ENCODE results near the gene FBXO28.

Gene FBXO28

DNA sequence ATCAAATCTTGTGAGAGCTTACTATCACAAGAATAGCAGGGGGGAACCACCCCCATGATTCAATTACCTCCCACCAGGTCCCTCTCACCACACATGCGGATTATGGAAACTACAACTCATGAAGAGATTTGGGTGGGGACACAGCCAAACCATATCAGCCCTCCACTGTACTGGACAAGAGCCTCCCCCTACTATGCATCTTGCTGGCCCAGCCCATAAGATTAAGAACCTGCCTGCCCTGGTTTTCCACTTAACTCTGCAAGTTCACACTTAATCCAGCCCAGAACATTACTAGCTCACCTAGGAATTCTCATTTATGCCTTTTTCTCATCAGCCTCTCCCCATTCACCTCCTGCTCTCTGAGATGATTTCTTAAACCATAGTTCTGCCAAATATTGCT, 18.0 kb upstream of the FBXO28 start:
- no peak for DNase-seq

DNA sequence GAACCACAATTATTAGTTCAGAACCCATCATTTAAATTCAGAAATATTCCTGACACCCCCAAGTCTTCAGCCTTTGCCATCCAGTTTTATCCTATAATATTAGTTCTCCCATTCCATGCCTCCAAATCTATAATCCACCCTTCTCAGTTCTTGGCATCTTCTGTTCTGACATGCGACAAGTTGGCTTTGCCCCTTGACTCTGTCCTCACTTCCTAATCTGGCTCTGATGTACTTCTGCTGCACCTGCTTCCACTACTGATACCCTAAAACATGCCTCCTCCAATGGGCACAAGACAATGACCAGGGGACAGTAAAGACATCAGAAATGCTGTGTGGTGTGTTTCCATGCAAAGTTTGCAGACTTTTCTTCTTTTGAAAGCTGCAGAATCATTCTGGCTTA, 17.1 kb upstream of the FBXO28 start:
- DNase-seq, result no peak

DNA sequence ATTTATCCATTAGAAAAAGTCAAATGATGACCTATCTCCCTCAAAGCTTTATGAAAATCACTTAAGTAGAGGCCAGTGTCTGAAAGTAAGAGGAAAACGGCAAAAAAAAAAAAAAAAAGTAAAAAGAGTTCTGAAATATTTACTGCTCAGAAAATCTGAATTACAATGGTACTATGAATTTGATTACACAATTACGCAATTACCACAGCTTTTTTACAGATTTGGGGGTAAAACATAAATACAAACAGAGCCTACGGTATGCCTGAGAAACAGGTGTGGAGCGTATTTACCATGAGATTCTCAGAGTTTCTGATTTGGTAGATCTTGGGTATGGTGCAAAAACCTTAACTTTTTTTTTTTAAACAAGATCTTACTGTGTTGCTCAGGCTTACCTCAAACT, 15.9 kb upstream of the FBXO28 start:
- no peak for DNase-seq

DNA sequence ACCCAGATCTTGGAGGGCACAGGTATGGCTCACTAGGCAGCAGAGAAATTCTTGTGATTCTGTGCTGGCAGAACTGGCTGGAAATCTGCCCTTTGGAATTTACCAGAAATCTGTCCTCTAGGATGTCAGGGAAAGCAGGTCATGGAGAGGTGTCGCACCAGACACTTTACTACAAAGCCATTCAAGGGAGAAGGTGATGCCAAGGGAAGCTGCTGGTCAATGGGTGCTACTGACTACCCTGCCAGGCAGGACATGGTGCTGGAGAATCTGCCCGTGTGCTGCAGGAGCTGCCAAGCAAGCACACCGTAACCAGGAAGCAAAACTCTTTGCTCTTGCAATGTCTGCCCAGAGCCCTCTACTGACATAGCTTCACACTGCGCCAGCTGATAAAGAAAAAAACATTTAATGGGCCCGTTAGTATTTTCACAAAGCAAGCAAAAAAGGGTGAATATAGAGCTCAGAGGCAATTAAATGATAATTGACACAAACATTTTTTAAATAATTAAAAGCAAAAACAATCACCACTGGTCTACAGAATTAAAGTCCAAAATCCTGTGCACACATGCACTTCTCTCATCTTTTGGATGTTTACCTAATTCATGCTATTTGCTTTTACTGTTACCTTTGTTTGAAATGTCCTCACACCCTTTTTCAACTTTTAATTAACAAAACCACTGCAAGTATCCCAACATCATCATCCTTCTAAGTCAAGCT, 7.2 kb upstream of the FBXO28 start:
- DNase-seq, result peak in 1 of 2 experiments; percentile 2

DNA sequence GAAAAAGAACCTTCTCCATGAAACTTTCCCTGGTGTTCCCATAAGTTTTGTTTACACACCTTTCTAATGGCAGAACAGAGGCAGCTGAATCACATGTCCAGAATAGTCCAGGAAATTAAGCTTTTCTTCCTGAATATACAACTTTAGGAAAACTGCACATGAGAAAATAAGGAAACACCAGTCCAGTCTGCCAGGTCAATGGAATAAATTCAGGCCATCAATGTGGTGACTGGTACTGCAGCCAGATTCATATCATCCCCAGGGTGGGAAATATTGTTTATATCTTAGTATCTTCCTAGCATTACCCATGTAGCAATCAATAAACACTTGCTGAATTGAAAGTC, 6.7 kb upstream of the FBXO28 start:
- no peak for DNase-seq

DNA sequence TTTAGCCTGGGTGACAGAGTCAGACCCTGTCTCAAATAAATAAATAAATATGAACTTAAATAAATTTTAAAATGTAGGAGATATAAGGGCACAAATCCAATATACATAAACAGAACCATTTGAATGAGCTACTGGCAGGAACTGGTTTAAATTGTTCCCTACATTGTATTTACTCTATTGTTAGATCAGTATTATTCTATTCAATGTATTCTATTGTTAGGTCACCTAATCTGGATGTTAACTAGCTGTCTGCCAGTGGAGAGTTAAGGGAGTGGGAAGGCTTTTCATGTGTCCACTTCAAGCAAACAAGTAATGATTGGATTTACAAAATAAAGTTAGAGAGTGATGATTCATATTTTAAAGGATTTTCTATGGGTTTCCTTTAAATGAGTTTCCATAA, 4.9 kb upstream of the FBXO28 start:
- no peak for DNase-seq

DNA sequence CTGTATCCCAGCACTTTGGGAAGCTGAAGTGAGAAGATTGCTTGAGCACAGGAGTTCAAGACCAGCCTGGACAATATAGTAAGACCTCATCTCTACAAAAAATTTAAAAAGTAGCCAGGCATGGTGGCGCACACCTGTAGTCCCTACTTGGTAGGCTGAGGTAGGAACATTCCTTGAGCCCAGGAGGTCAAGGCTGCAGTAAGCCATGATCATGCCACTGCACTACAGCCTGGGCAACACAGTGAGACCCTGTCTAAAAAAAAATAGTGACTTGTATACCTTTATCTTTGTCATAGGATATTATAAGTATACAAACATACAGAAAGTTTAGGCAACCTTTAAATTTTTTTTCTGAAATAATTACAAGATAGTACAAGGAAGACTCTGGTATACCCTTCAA, 3.9 kb upstream of the FBXO28 start:
- no peak for DNase-seq

DNA sequence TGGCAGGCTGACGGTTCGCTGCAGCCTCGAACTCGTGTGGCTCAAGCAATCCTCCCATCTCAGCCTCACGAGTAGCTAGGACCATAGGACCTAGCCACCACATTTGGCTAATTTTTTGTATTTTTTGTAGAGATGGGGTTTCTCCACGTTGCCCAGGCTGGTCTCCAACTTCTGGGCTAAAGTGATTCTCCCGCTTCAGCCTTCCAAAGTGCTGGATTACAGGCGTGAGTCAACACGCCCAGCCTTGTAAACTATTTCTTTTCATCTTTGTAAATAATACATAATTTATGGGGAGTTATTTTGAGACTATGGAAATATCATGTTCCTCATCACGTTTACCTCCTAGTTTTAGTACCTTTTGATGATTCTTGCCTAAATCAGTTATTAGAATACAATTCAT, 906 bp upstream of the FBXO28 start:
- no peak for DNase-seq

DNA sequence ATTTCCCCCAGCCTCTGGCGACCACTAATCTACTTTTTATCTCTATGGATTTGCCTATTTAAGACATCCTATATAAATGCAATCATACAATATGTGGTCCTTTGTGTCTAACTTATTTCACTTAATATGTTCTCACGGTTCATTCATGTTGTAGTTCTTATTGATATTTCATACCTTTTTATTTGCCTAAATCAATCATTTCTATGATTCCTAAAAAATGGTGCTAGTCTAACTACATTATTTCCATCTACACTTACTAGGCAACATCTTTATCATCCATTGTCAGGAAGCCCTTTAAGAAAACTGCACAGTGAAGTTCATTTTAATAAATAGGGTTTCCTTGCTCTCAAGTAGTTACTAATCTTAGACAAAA, 380 bp upstream of the FBXO28 start:
- no peak for DNase-seq

DNA sequence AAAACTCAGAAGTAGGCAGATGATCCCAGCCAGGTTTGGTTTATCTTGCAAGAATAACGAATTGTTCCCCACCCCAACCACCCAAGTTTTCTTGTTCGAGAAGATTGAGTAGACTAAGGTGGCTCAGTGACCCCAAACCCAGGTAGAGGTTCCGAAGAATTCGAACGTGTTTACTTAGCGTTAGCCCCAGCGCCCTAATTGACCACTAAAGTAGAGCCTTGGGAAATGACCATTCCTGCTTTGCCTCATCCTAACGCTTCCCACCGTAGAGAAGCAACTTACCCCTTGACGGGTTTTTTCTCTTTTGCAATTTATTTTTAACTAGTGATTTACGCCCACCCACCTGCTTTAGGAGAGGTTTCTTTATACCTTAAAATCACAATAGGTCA, 870 bp downstream of the FBXO28 start:
- peak in 1 of 2 experiments; percentile 35 for DNase-seq

DNA sequence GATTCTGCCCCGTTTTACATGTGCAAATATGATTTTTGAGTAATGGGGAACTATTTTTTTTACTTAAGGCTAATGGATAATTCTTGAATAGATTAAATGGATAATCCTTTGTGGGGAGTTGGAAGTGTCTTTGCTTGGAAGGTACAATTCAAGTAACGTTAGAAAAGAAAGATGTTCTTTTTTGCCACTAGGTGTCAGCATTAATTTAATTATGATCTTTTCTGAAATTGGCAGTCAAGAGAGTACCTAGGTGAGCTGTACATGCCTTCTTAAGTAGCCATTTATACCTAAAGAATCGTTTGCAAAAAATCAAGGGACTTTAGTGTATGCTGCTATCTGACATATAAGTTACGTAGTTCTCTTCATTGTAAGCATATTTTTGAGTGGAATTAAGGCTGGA, 2.2 kb downstream of the FBXO28 start:
- peak in 1 of 2 experiments; percentile 42 for DNase-seq

DNA sequence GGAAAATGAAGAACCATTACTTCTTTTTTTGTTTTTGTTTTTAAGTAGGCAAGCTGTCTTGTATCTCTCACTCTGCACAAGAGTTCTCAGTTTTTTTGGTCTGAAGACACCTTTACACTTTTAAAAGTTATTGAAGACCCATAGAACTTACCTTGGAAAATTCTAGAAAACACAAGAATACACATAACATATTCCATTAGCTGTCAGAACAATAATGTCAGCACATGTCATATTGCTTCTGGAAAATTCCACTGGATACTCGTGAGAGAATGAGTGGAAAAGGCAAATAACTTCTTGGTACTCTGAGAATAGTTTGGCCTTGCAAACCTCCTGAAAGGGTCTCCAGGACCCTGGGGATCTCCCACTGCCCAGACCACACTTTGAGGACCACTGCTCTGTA, 4.8 kb downstream of the FBXO28 start:
- DNase-seq, result no peak

DNA sequence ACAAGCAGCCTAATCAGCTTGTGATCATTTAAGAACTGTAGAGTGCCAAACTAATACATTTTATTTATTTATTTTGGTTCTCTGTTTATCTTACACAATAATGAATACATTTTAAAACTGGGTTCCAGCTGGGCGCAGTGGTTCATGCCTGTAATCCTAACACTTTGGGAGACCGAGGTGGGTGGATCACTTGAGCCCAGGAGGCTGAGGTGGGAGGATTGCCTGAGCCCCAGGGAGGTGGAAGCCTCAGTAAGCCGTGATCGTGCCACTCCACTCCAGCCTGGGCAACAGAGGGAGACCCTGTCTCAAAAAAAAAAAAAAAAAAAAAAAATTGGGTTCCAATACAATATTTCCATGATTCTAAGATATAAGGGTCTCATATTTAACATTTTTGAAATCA, 9.2 kb downstream of the FBXO28 start:
- no peak for DNase-seq

DNA sequence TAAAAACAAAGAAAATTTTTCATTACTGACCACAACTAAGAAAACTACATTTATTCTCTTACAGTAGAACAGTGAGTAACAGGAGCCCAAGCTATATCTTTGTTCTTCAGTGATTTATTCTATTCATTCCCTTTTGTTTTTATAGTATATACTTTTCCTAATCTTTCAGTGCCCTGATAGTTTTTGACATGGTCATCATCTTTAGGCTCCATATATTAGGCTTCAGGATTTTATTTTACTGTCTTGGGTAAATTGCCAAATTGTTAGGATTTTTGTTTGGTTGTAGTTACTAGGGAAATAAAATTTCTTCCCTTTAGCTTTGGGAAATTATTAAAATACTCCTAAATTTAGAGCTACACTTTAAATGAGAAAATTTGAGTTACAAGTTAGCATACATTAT, 10.3 kb downstream of the FBXO28 start:
- no peak for DNase-seq

DNA sequence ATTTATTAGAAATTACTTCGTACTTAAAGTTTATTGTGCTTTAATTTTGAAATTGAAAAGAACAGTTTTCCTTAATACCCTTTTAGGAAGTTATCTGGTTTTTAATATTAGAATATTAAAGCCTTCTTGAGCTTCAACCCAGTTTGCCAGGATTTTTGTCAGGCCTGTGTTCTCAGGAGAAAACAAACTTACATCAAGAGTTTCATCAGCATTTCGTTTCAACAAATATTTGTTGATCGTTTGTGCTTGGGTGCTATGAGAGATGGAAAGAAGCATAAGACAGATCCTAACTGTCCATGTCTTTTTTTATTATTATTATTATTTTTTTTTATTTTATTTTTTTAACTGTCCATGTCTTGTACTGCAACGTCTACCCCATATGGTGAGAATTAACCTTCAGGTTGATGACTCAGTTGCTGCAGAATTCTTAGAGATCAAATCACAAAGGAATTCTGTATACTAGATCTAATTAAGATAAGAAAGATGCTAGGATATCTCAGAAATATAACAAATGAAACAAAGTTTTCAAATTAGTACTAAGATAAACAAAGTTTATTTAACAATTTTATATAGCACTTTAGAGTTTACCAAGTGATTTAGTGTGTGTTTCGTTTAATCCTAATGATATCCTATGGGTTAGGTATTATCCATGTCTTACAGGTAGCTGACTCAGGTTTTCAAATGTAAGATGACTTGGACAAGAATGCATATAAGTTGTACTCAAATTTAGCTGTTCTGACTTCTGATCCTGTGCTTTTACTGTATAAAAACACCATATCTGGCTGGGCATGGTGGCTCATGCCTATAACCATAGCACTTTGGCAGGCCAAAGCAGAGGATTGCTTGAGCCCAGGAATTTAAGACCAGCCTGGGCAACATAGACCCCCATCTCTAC, 14.3 kb downstream of the FBXO28 start:
- no peak for DNase-seq

DNA sequence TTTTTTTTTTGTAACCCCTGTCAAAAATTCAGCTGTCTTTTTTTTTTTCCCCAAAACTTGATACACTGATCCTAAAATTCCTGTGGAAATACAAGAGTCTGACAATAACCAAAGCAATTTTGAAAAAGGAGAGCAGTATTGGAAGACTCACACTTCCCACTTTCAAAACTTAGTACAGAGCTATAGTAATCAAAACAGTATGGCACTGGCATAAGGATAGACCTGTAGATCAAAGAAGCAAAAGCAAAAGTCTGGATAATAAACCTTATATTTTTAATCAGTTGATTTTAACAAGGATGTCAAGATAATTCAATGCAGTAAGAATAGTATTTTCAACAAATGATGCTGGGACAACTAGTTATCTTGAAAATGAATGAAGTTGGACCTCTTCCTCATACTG, 17.3 kb downstream of the FBXO28 start:
- DNase-seq, result no peak

DNA sequence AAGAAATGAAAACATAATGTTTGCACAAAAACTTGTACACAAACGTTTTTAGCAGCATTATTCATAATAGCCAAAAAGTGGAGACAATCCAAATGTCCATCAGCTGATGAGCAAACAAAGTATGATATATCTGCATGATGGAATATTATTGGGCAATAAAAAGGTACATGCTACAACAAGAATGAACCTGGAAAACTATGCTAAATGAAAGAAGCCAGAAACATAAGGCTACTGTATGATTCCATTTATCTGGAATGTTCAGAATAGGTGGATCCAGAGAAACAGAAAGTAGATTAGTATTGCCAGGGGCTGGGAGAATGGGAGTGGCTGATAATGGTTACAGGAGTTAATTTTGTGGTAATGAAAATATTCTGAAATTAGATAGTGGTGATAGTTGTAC, 19.0 kb downstream of the FBXO28 start:
- DNase-seq, result no peak

DNA sequence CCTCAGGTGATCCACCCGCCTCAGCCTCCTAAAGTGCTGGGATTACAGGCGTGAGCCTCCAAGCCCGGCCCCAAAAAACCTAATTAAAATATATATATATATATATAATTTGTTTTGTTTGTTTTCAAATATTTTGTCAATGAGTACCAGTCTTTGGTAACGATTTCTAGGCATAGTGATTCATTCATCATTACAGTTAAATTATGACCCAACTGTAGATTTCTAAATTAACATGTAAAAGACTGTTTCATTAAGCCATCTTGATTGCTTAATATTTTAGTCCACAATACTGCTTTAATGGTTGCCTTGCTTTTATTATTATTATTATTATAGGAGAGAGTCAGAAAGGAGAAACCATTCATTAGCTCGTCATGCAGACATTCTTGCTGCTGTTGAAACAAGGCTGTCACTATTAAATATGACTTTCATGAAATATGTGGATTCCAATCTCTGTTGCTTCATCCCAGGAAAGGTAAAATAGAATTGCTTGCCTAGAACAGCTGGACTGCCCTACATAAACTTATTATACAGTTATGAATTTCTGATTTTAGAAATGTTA, 19.9 kb downstream of the FBXO28 start:
- DNase-seq, result no peak

DNA sequence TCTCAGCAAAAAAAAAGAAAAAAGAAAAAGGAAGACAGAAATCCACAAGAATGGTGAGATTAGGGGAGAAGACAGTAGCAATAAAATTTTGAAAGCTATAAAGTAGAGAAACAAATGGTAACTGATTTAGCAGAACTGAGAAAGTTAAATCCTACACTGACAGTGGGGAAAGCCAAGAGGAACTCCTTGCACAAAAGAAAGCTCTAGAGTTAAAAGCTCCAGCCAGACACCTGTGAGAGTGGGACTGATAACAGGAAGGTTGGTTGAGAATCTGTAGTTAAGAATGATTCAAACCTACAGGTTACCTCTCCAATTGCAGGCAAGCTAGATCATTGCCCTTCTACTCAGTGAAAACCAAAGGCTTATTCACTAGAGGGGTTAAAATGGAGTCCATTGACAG, 23.6 kb downstream of the FBXO28 start:
- no peak for DNase-seq

DNA sequence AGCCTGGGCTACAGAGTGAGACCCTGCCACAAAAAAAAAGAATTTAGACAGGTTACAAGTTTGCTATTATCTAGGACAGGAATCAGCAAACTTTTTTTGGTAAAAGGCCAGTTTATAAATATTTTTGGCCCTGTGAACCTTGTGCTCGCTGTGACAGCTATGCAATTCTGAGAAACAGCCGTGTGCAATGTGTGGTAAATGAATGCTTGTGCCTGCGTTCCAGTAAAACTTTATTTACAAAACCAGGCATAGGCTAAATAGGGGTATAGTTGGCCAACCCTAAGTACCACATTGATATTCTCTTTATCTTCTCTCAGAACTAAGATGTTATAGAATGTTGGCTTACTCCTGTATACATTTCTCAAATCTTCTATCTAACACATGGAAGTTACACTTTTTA, 24.3 kb downstream of the FBXO28 start:
- DNase-seq, result no peak

DNA sequence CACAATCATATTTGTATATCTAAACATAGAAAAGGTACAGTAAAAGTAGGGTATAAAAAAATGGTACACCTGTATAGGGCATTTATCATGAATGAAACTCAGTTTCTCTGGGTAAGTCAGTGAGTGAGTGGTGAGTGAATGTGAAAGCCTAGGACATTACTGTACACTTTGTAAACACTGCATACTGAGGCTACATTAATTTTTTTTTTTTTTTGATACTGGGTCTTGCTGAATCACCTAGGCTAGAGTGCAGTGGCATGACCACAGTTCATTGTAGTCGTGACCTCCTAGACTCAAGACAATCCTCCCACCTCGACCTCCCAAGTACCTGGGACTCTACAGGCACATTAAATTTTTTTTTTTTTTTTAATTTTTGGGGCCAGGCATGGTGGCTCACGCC, 27.8 kb downstream of the FBXO28 start:
- DNase-seq, result no peak

DNA sequence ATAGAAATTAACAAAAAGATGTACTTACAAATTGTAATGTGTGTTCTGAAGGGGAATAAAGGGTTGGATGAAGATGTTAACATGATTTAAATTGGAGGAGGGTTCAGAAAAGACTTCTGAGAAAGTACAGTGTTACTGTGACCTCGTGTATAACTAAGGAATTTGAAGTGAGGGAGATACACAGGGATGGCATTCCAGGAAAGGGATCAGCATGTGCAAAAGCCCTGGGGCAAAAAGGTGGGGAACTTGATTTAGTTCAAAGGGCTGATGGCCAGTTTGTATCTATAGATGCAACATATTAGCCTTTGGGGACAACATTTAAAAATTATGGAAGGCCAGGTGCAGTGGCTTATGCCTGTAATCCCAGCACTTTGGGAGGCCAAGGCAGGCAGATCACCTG, 35.8 kb downstream of the FBXO28 start:
- DNase-seq, result no peak

DNA sequence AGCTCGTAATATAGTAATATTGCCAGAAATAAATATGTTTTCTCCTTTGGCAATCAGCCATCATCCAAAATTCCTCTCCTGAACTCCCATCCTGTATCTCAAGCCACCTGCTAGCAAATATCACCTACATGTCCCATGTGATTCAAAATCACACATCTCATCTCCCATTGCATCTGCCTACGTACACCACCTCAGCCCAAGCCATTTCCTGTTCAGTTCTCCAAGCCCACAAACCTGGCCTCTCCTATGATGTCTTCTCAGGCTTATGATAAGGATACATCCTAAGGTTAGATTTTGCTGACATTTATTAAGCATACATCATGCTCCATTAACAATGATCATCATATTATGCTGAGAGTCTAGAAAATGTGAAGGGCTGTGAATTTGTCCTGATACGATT, 37.2 kb downstream of the FBXO28 start:
- DNase-seq, result no peak

DNA sequence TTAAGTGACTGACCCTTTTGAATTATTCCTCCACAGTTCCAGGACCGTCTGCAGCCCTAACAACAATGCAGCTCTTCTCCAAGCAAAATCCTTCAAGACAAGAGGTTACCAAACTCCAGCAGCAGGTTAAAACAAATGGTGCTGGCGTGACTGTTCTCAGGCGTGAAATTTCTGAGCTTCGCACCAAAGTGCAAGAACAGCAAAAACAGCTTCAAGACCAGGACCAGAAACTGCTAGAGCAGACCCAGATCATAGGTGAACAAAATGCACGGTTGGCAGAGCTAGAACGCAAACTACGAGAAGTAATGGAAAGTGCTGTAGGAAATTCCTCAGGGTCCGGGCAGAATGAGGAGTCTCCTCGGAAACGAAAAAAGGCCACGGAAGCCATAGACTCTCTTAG, 43.4 kb downstream of the FBXO28 start:
- DNase-seq, result no peak

DNA sequence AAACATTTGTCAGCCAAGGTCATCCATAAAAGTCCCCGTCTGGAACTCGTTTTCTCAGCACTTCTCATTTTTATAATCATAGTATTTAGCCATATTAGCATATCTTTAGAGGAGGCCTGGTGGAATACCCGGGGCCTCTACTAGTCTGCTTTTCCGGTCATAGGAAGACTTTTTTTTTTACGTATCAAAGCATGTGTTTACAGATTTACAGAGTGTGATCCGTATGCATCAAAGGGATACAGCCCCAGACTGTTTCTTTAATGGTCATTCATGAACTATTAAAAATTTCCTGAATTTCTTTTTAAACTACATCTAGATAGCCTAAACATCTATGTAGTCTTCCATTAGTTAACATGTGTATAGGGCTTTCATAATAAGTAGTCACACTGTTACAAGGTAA, 45.6 kb downstream of the FBXO28 start:
- no peak for DNase-seq
